Measurements from ENCODE around the gene ZNF280A. TPM values are rescaled to one million over a fixed set of nuclear protein-coding genes. Genes with fewer than 3 reads are reported as not detected.

Gene ZNF280A
- total and polyA plus RNA-seq, 2 donors from 2014 or later: not detected

- Histone ChIP-seq H3K9me3 (ENCODE audit: control insufficient read depth in 2 of 3, insufficient read depth in 1 of 3, low read length in 3 of 3) (peaks cover 0 to 2% (median 0%) of the 10 kb centered on the region in 3 donors), H3K27me3 (ENCODE audit: control insufficient read depth, insufficient read depth, low read length) (no peaks in the 10 kb centered on the region), H3K36me3 (ENCODE audit: control insufficient read depth in 2 of 3, insufficient read depth in 3 of 3, low read length in 3 of 3) (no peaks in the 10 kb centered on the region), H3K9ac (ENCODE audit: low read length in 3 of 3) (no peak overlapping the region), H3K4me3 (ENCODE audit: low read length in 3 of 3) (no peak overlapping the region), H3K27ac (ENCODE audit: low read depth in 2 of 2, low read length in 2 of 2) (no peak overlapping the region), H3K4me1 (ENCODE audit: control insufficient read depth in 2 of 3, insufficient read depth in 2 of 3, low read depth in 1 of 3, low read length in 3 of 3) (no peaks in the 10 kb centered on the region)
- no peak for TF ChIP-seq CTCF (IDR thresholded peaks at IDR 0.05; ENCODE audit: borderline replicate concordance, extremely low read depth, insufficient read depth)
- FAIRE-seq: no peak
- intact Hi-C loops (cut with DNase I): no loop called here
- no peak for DNase-seq
Measured at GRCh38 chr22:22467112-22467511, 53.0 kb downstream of the ZNF280A start.

- no peak for DNase-seq
- no peaks in the 10 kb centered on the region for H3K4me1 ChIP-seq (ENCODE audit: control insufficient read depth in 2 of 3, insufficient read depth in 2 of 3, low read depth in 1 of 3, low read length in 3 of 3)
- FAIRE-seq: no peak
- H3K9me3 ChIP-seq (ENCODE audit: control insufficient read depth in 2 of 3, insufficient read depth in 1 of 3, low read length in 3 of 3): peaks cover 0 to 2% (median 0%) of the 10 kb centered on the region in 3 donors
- H3K27ac ChIP-seq (ENCODE audit: low read depth in 2 of 2, low read length in 2 of 2): no peak overlapping the region
- intact Hi-C loops (cut with DNase I): no loop called here
- no peak overlapping the region for H3K9ac ChIP-seq (ENCODE audit: low read length in 3 of 3)
- no peak overlapping the region for H3K4me3 ChIP-seq (ENCODE audit: low read length in 3 of 3)
- H3K36me3 ChIP-seq (ENCODE audit: control insufficient read depth in 2 of 3, insufficient read depth in 3 of 3, low read length in 3 of 3): no peaks in the 10 kb centered on the region
- no peak for TF ChIP-seq CTCF (IDR thresholded peaks at IDR 0.05; ENCODE audit: borderline replicate concordance, extremely low read depth, insufficient read depth)
- H3K27me3 ChIP-seq (ENCODE audit: control insufficient read depth, insufficient read depth, low read length): no peaks in the 10 kb centered on the region
Measured at GRCh38 chr22:22465782-22466181, 54.3 kb downstream of the ZNF280A start.

GRCh38 chr22:22465094-22465602 lies 54.9 kb downstream of the ZNF280A start:
- no peaks in the 10 kb centered on the region for H3K4me1 ChIP-seq (ENCODE audit: control insufficient read depth in 2 of 3, insufficient read depth in 2 of 3, low read depth in 1 of 3, low read length in 3 of 3)
- intact Hi-C loops (cut with DNase I): no loop called here
- H3K9ac ChIP-seq (ENCODE audit: low read length in 3 of 3): no peak overlapping the region
- no peak overlapping the region for H3K4me3 ChIP-seq (ENCODE audit: low read length in 3 of 3)
- H3K36me3 ChIP-seq (ENCODE audit: control insufficient read depth in 2 of 3, insufficient read depth in 3 of 3, low read length in 3 of 3): no peaks in the 10 kb centered on the region
- TF ChIP-seq CTCF (IDR thresholded peaks at IDR 0.05; ENCODE audit: borderline replicate concordance, extremely low read depth, insufficient read depth): no peak
- no peak overlapping the region for H3K27ac ChIP-seq (ENCODE audit: low read depth in 2 of 2, low read length in 2 of 2)
- DNase-seq: no peak
- H3K27me3 ChIP-seq (ENCODE audit: control insufficient read depth, insufficient read depth, low read length): no peaks in the 10 kb centered on the region
- FAIRE-seq: no peak
- peaks cover 0 to 2% (median under 1%) of the 10 kb centered on the region in 3 donors for H3K9me3 ChIP-seq (ENCODE audit: control insufficient read depth in 2 of 3, insufficient read depth in 1 of 3, low read length in 3 of 3)

GRCh38 chr22:22464541-22465054 lies 55.5 kb downstream of the ZNF280A start:
- no peak for FAIRE-seq
- H3K9ac ChIP-seq (ENCODE audit: low read length in 3 of 3): no peak overlapping the region
- no peak overlapping the region for H3K27ac ChIP-seq (ENCODE audit: low read depth in 2 of 2, low read length in 2 of 2)
- intact Hi-C loops (cut with DNase I): no loop called here
- H3K4me1 ChIP-seq (ENCODE audit: control insufficient read depth in 2 of 3, insufficient read depth in 2 of 3, low read depth in 1 of 3, low read length in 3 of 3): no peaks in the 10 kb centered on the region
- H3K9me3 ChIP-seq (ENCODE audit: control insufficient read depth in 2 of 3, insufficient read depth in 1 of 3, low read length in 3 of 3): peaks cover 0 to 6% (median 2%) of the 10 kb centered on the region in 3 donors
- H3K27me3 ChIP-seq (ENCODE audit: control insufficient read depth, insufficient read depth, low read length): no peaks in the 10 kb centered on the region
- H3K4me3 ChIP-seq (ENCODE audit: low read length in 3 of 3): no peak overlapping the region
- no peak for TF ChIP-seq CTCF (IDR thresholded peaks at IDR 0.05; ENCODE audit: borderline replicate concordance, extremely low read depth, insufficient read depth)
- no peaks in the 10 kb centered on the region for H3K36me3 ChIP-seq (ENCODE audit: control insufficient read depth in 2 of 3, insufficient read depth in 3 of 3, low read length in 3 of 3)
- no peak for DNase-seq
